ENCODE results near the gene ZNF628. TPM values are rescaled to one million over a fixed set of nuclear protein-coding genes. Genes with fewer than 3 reads are reported as not detected.

Gene ZNF628
- total RNA-seq, 1 experiment from 2014 or later: 1.1 TPM

- peak; percentile 60 for DNase-seq
- H3K4me1 ChIP-seq (ENCODE audit: low read length): peaks cover 31% of the 10 kb centered on the region
- no peak overlapping the region for H3K4me2 ChIP-seq (ENCODE audit: low read depth, low read length, poor library complexity, severe bottlenecking)
- no peak overlapping the region for H3K27ac ChIP-seq (ENCODE audit: low read length)
- H3K9ac ChIP-seq (ENCODE audit: low read length): peak overlapping the region; percentile 14; the same call in 1 of the 2 replicates
- H3K9me2 ChIP-seq (replicated peaks; ENCODE audit: insufficient read depth, low read length): no peaks in the 10 kb centered on the region
- H3K36me3 ChIP-seq (ENCODE audit: insufficient read depth, low read length): no peaks in the 10 kb centered on the region
- H3K79me2 ChIP-seq (ENCODE audit: low read length): no peaks in the 10 kb centered on the region
- no peak overlapping the region for H3K4me3 ChIP-seq (ENCODE audit: low read length)
- peaks cover 9% of the 10 kb centered on the region; the same call in 1 of the 2 replicates for H4K20me1 ChIP-seq (ENCODE audit: insufficient read depth, low read depth, low read length)
- no peak overlapping the region for H2AFZ ChIP-seq (ENCODE audit: low read length)
- no peaks in the 10 kb centered on the region for H3K27me3 ChIP-seq (ENCODE audit: low read length)
- no peaks in the 10 kb centered on the region for H3K9me3 ChIP-seq (ENCODE audit: low read length)
Measured at GRCh38 chr19:55486971-55487923, 10.8 kb downstream of the ZNF628 start.

GRCh38 chr19:55487924-55488687, 11.7 kb downstream of the ZNF628 start, which contains the start of gene SSC5D:
TSS of gene SSC5D (plus strand) at chr19:55488436. CDS start at chr19:55488590, 154 bp downstream.
- Histone ChIP-seq H3K79me2 (ENCODE audit: low read length) (no peaks in the 10 kb centered on the region), H3K4me1 (ENCODE audit: low read length) (peaks cover 31% of the 10 kb centered on the region), H2AFZ (ENCODE audit: low read length) (no peak within 1 kb of the TSS), H3K36me3 (ENCODE audit: insufficient read depth, low read length) (no peaks in the 10 kb centered on the region), H3K9me3 (ENCODE audit: low read length) (no peaks in the 10 kb centered on the region), H3K9ac (ENCODE audit: low read length) (peak within 1 kb of the TSS; percentile 29), H3K27ac (ENCODE audit: low read length) (no peak within 1 kb of the TSS), H3K9me2 (replicated peaks; ENCODE audit: insufficient read depth, low read length) (no peaks in the 10 kb centered on the region), H3K27me3 (ENCODE audit: low read length) (no peaks in the 10 kb centered on the region), H3K4me2 (ENCODE audit: low read depth, low read length, poor library complexity, severe bottlenecking) (no peak within 1 kb of the TSS), H4K20me1 (ENCODE audit: insufficient read depth, low read depth, low read length) (peaks cover 9% of the 10 kb centered on the region; the same call in 1 of the 2 replicates), H3K4me3 (ENCODE audit: low read length) (no peak within 1 kb of the TSS)
- peak; percentile 50 for DNase-seq

GRCh38 chr19:55488986-55489710, 12.7 kb downstream of the ZNF628 start:
- Histone ChIP-seq H3K79me2 (ENCODE audit: low read length) (no peaks in the 10 kb centered on the region), H4K20me1 (ENCODE audit: insufficient read depth, low read depth, low read length) (peaks cover 9% of the 10 kb centered on the region; the same call in 1 of the 2 replicates), H3K27ac (ENCODE audit: low read length) (no peak overlapping the region), H3K36me3 (ENCODE audit: insufficient read depth, low read length) (no peaks in the 10 kb centered on the region), H3K9me2 (replicated peaks; ENCODE audit: insufficient read depth, low read length) (no peaks in the 10 kb centered on the region), H3K4me3 (ENCODE audit: low read length) (no peak overlapping the region), H2AFZ (ENCODE audit: low read length) (no peak overlapping the region), H3K4me1 (ENCODE audit: low read length) (peaks cover 29% of the 10 kb centered on the region), H3K9me3 (ENCODE audit: low read length) (no peaks in the 10 kb centered on the region), H3K4me2 (ENCODE audit: low read depth, low read length, poor library complexity, severe bottlenecking) (no peak overlapping the region), H3K27me3 (ENCODE audit: low read length) (no peaks in the 10 kb centered on the region), H3K9ac (ENCODE audit: low read length) (no peak overlapping the region)
- no peak for DNase-seq

- Histone ChIP-seq H3K27ac (ENCODE audit: low read length) (no peak overlapping the region), H4K20me1 (ENCODE audit: insufficient read depth, low read depth, low read length) (peaks cover 9% of the 10 kb centered on the region; the same call in 1 of the 2 replicates), H3K36me3 (ENCODE audit: insufficient read depth, low read length) (no peaks in the 10 kb centered on the region), H3K9me3 (ENCODE audit: low read length) (no peaks in the 10 kb centered on the region), H3K4me2 (ENCODE audit: low read depth, low read length, poor library complexity, severe bottlenecking) (no peak overlapping the region), H3K4me1 (ENCODE audit: low read length) (peaks cover 22% of the 10 kb centered on the region), H2AFZ (ENCODE audit: low read length) (no peak overlapping the region), H3K9me2 (replicated peaks; ENCODE audit: insufficient read depth, low read length) (no peaks in the 10 kb centered on the region), H3K27me3 (ENCODE audit: low read length) (no peaks in the 10 kb centered on the region), H3K4me3 (ENCODE audit: low read length) (no peak overlapping the region), H3K9ac (ENCODE audit: low read length) (no peak overlapping the region), H3K79me2 (ENCODE audit: low read length) (no peaks in the 10 kb centered on the region)
- no peak for DNase-seq
Measured at GRCh38 chr19:55489711-55490477, 13.5 kb downstream of the ZNF628 start.

- H3K36me3 ChIP-seq (ENCODE audit: insufficient read depth, low read length): no peaks in the 10 kb centered on the region
- no peaks in the 10 kb centered on the region for H3K9me3 ChIP-seq (ENCODE audit: low read length)
- peaks cover 18% of the 10 kb centered on the region for H3K4me1 ChIP-seq (ENCODE audit: low read length)
- H3K79me2 ChIP-seq (ENCODE audit: low read length): no peaks in the 10 kb centered on the region
- H3K4me3 ChIP-seq (ENCODE audit: low read length): no peak overlapping the region
- no peak overlapping the region for H2AFZ ChIP-seq (ENCODE audit: low read length)
- no peak for DNase-seq
- no peak overlapping the region for H3K4me2 ChIP-seq (ENCODE audit: low read depth, low read length, poor library complexity, severe bottlenecking)
- no peak overlapping the region for H3K9ac ChIP-seq (ENCODE audit: low read length)
- H3K27ac ChIP-seq (ENCODE audit: low read length): no peak overlapping the region
- peaks cover 9% of the 10 kb centered on the region; the same call in 1 of the 2 replicates for H4K20me1 ChIP-seq (ENCODE audit: insufficient read depth, low read depth, low read length)
- no peaks in the 10 kb centered on the region for H3K9me2 ChIP-seq (replicated peaks; ENCODE audit: insufficient read depth, low read length)
- no peaks in the 10 kb centered on the region for H3K27me3 ChIP-seq (ENCODE audit: low read length)
Measured at GRCh38 chr19:55490478-55491432, 14.3 kb downstream of the ZNF628 start.

- no peak for DNase-seq
- Histone ChIP-seq H3K27ac (ENCODE audit: low read length) (no peak overlapping the region), H3K9ac (ENCODE audit: low read length) (no peak overlapping the region), H3K27me3 (ENCODE audit: low read length) (no peaks in the 10 kb centered on the region), H2AFZ (ENCODE audit: low read length) (no peak overlapping the region), H4K20me1 (ENCODE audit: insufficient read depth, low read depth, low read length) (peaks cover 9% of the 10 kb centered on the region; the same call in 1 of the 2 replicates), H3K4me2 (ENCODE audit: low read depth, low read length, poor library complexity, severe bottlenecking) (no peak overlapping the region), H3K36me3 (ENCODE audit: insufficient read depth, low read length) (no peaks in the 10 kb centered on the region), H3K9me2 (replicated peaks; ENCODE audit: insufficient read depth, low read length) (no peaks in the 10 kb centered on the region), H3K4me1 (ENCODE audit: low read length) (peaks cover 13% of the 10 kb centered on the region), H3K4me3 (ENCODE audit: low read length) (no peak overlapping the region), H3K9me3 (ENCODE audit: low read length) (no peaks in the 10 kb centered on the region), H3K79me2 (ENCODE audit: low read length) (no peaks in the 10 kb centered on the region)
Measured at GRCh38 chr19:55491546-55492360, 15.3 kb downstream of the ZNF628 start.
